SU-DHL-6 (cell line): Measurements from ENCODE around the gene ZDHHC13.

Experiments used
- H2AFZ ChIP-seq: fragments of 200-600 bp; sonication (generic); 2 replicates; pipeline ENCODE4 v1.6.1; 2014; ENCODE audit warnings: low read depth, mild to moderate bottlenecking, moderate library complexity, mixed read lengths, antibody characterized with exemption, low read length; ENCODE audit not compliant: severe bottlenecking
- H3F3A ChIP-seq: fragments of 200-600 bp; shearing (Covaris generic); 2 replicates; pipeline ENCODE4 v1.6.0; 2016; ENCODE audit warnings: antibody characterized with exemption, mild to moderate bottlenecking; ENCODE audit not compliant: insufficient read depth
- H3K27ac ChIP-seq: fragments of 200-600 bp; sonication (generic); 2 replicates; pipeline ENCODE4 v1.5.1; 2016; ENCODE audit warnings: low read depth, mild to moderate bottlenecking, low read length, moderate library complexity, mixed read lengths
- H3K27me3 ChIP-seq: fragments of 200-600 bp; sonication (generic), shearing (Covaris generic); 2 replicates; pipeline ENCODE4 v1.6.0; 2014; ENCODE audit warnings: mild to moderate bottlenecking, low read length
- H3K36me3 ChIP-seq: fragments of 200-600 bp; sonication (generic); 2 replicates; pipeline ENCODE4 v1.6.1; 2014; ENCODE audit warnings: mild to moderate bottlenecking, low read length, mixed read lengths
- H3K4me2 ChIP-seq: fragments of 300-600, 200-600 bp; shearing (Covaris generic), sonication (generic); 2 replicates; pipeline ENCODE4 v1.6.0; 2014; ENCODE audit warnings: low read length, low read depth, mild to moderate bottlenecking; ENCODE audit not compliant: poor library complexity, severe bottlenecking
- H3K4me3 ChIP-seq: fragments of 200-600 bp; sonication (generic); 2 replicates; pipeline ENCODE4 v1.5.1; 2014; ENCODE audit warnings: antibody characterized with exemption, low read length, mild to moderate bottlenecking, mixed read lengths; ENCODE audit not compliant: insufficient read depth, poor library complexity, severe bottlenecking
- H3K79me2 ChIP-seq: fragments of 200-600 bp; sonication (generic); 2 replicates; pipeline ENCODE4 v1.6.1; 2014; ENCODE audit warnings: mild to moderate bottlenecking, low read length, moderate library complexity; ENCODE audit not compliant: insufficient read depth
- H3K9ac ChIP-seq: fragments of 200-600 bp; sonication (generic); 2 replicates; pipeline ENCODE4 v1.7.0; 2014; ENCODE audit warnings: mild to moderate bottlenecking, low read length
- H3K9me2 ChIP-seq: fragments of 200-600 bp; sonication (generic); replicated peaks from 2 replicates; pipeline ENCODE4 v1.6.1; 2014; ENCODE audit warnings: low read length; ENCODE audit not compliant: insufficient read depth
- H3K9me3 ChIP-seq: fragments of 200-600 bp; sonication (generic); 2 replicates; pipeline ENCODE4 v1.6.1; 2014; ENCODE audit warnings: low read length, mixed read lengths; ENCODE audit not compliant: insufficient read depth
- H4K20me1 ChIP-seq: fragments of 200-600 bp; sonication (generic); 2 replicates; pipeline ENCODE4 v1.6.1; 2014; ENCODE audit warnings: low read depth, mild to moderate bottlenecking, antibody characterized with exemption, low read length, moderate library complexity, mixed read lengths
- EZH2phosphoT487 ChIP-seq: fragments of 200-600 bp; sonication (generic), shearing (Covaris generic); conservative IDR thresholded peaks from 2 replicates; pipeline ENCODE4 v1.6.1; 2018; ENCODE audit warnings: mild to moderate bottlenecking, antibody characterized with exemption, low read length, moderate library complexity, mixed read lengths
- TF ChIP-seq, protein P1 (sequence below): fragments of 200-600 bp; sonication (generic); IDR thresholded peaks from one replicate; pipeline ENCODE4 v1.5.1; 2017; ENCODE audit warnings: antibody characterized with exemption, mild to moderate bottlenecking, low read length, moderate library complexity; ENCODE audit not compliant: insufficient read depth, poor library complexity, severe bottlenecking

The ZDHHC13 gene

DNA sequence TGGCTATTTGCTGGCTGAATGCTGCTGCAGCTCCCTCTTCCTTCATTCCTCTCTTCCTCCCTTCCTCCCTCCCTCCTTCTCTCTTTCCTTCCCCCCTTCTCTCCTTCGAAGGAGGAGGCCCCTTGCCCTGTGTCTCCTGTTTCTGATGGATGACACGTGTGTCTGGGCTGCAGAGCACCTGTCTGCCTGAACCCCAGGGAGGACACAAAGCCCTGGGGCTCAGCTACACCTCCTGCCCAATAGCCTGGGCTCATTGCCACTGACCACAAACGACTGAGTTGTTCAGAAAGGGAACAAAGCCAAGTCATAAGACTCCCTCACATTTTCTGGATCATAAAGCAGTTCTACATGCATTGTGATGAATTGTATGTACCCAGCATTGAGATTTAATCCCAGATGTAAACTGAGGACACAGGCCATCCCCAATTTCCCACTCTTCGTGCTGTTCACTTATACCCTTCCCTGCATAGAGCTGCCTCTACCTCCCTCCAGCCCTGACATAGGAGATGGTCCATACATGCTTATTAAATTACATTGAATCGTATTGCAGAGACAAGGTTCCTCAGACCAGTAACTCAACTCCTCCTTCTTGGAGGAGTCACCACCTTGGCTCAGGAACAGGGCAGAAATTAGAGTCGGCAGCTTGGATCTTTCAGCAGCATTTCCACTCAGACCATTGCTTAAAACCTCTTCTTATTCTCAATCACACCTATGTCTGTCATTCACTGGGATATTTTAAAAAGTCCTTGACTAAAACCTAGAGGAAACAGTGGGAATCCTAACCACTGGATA is 83.6 kb downstream of the ZDHHC13 start:
- Histone ChIP-seq H3K4me3 (no peak overlapping the region), H3K36me3 (no peaks in the 10 kb centered on the region), H2AFZ (no peak overlapping the region), H3K9me3 (no peaks in the 10 kb centered on the region), H3K27ac (no peak overlapping the region), H3K79me2 (no peaks in the 10 kb centered on the region), H3K4me2 (no peak overlapping the region), H3K9ac (no peak overlapping the region), H3F3A (no peaks in the 10 kb centered on the region), H4K20me1 (no peaks in the 10 kb centered on the region), H3K9me2 (no peaks in the 10 kb centered on the region), H3K27me3 (no peaks in the 10 kb centered on the region)
- TF ChIP-seq EZH2phosphoT487, result no peak

DNA sequence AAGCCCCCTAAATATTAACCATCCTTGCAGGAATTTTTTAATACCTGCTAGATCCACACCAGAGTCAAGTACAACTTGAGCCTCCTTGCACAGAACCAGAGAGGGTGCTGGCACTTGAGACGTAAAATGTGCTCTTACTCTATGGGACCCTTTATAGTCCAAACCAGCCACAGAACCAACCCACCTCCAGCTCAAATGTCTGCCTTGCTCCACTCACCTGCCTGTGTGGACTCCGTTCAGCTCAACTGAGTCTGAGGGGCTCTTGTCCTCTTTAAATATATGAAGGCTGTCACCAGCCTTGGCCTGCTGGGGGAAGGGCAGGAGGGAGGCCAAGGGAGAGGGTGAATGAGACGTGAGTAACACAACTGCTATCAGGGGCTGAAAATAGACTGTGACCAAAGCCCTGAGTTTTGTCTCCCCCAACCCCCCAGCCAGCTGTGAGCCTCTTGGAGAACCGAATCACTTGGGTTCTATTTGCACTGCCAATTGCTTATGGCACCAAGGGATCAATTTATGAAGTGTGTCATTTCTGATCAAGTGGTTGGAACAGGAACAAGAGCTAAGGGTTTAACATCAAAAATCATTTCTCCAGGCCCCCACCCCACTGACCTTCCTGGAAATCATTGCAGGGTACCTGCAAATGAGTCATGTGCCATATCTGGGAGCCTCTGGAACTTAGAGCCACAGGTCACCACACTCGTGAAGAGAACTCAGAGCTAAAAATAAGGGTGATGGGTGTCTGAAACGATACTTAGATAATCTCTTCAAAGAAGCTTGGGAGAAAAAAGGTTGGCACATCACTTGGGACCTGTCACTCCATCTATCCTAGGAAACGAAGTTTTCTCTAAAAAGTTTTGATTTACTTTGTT is 85.0 kb downstream of the ZDHHC13 start, which contains the start of gene CSRP3:
TSS of gene CSRP3 (minus strand) at position 247 of the 869 bp plus-strand sequence. CDS start 9,535 bp downstream, outside the sequence.
- no peaks in the 10 kb centered on the region for H3K9me3 ChIP-seq

DNA sequence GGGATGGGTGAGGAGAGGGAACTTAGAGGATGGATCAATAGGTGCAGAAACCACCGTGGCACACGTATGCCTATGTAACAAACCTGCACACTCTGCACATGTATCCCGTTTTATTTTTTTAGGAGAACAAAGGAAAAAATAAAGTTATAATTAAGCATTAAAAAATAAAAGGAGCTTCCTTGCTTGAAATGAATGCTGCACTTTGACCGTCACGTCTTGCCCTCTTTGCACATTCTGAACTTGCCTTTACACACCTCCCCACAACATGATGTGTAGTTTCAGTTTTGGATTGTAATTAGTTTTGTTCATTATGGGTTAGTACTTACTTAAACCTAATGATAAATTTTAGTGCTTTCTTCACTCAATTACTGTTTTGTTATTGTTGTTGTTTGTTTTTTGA is 87.9 kb downstream of the ZDHHC13 start:
- H3K4me3 ChIP-seq, result no peak overlapping the region
- no peak for TF ChIP-seq EZH2phosphoT487
- TF ChIP-seq, protein P1, sequence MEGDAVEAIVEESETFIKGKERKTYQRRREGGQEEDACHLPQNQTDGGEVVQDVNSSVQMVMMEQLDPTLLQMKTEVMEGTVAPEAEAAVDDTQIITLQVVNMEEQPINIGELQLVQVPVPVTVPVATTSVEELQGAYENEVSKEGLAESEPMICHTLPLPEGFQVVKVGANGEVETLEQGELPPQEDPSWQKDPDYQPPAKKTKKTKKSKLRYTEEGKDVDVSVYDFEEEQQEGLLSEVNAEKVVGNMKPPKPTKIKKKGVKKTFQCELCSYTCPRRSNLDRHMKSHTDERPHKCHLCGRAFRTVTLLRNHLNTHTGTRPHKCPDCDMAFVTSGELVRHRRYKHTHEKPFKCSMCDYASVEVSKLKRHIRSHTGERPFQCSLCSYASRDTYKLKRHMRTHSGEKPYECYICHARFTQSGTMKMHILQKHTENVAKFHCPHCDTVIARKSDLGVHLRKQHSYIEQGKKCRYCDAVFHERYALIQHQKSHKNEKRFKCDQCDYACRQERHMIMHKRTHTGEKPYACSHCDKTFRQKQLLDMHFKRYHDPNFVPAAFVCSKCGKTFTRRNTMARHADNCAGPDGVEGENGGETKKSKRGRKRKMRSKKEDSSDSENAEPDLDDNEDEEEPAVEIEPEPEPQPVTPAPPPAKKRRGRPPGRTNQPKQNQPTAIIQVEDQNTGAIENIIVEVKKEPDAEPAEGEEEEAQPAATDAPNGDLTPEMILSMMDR, result no peak
- H3K9me2 ChIP-seq, result no peaks in the 10 kb centered on the region
- H3K36me3 ChIP-seq, result no peaks in the 10 kb centered on the region
- H3K9me3 ChIP-seq, result no peaks in the 10 kb centered on the region
- no peak overlapping the region for H3K9ac ChIP-seq
- H3K79me2 ChIP-seq, result no peaks in the 10 kb centered on the region
- H2AFZ ChIP-seq, result no peak overlapping the region
- H3K4me2 ChIP-seq, result no peak overlapping the region
- 0 out of 2 replicates have a peak, but pooled peaks cover 2% of the 10 kb centered on the region for H3K27me3 ChIP-seq
- H3F3A ChIP-seq, result no peaks in the 10 kb centered on the region
- H3K27ac ChIP-seq, result no peak overlapping the region
- H4K20me1 ChIP-seq, result no peaks in the 10 kb centered on the region

More for the DNA sequence above, 85.0 kb downstream of the ZDHHC13 start, which contains the start of gene CSRP3:
- H3K27ac ChIP-seq, result no peak within 1 kb of the TSS
- no peaks in the 10 kb centered on the region for H4K20me1 ChIP-seq
- no peaks in the 10 kb centered on the region for H3K79me2 ChIP-seq
- TF ChIP-seq EZH2phosphoT487, result no peak
- TF ChIP-seq, protein P1, result no peak
- no peak within 1 kb of the TSS for H2AFZ ChIP-seq
- no peaks in the 10 kb centered on the region for H3K9me2 ChIP-seq
- no peak within 1 kb of the TSS for H3K9ac ChIP-seq
- H3K36me3 ChIP-seq, result no peaks in the 10 kb centered on the region
- H3K4me3 ChIP-seq, result no peak within 1 kb of the TSS
- no peaks in the 10 kb centered on the region for H3F3A ChIP-seq
- no peak within 1 kb of the TSS for H3K4me2 ChIP-seq
- no peaks in the 10 kb centered on the region for H3K27me3 ChIP-seq
